ENCODE data around the gene INAVA. TPM values are rescaled to one million over a fixed set of nuclear protein-coding genes. Genes with fewer than 3 reads are reported as not detected.

The INAVA gene
- total and polyA plus RNA-seq, 2 of the 13 experiments (the other 11 are each of a cell fraction or from before 2014, with no cell fraction given) = 6.0 to 13.5 TPM

GRCh38 chr1:200899451-200899915 lies 4.8 kb downstream of the INAVA start (continued):
- TF ChIP-seq ZNF282 (IDR thresholded peaks at IDR 0.05; ENCODE audit: partially characterized antibody) = no peak
- no peak for TF ChIP-seq JARID2 (CRISPR knock-in tag; IDR thresholded peaks at IDR 0.05; ENCODE audit: insufficient replicate concordance)
- TF ChIP-seq ZNF672 (CRISPR knock-in tag; IDR thresholded peaks at IDR 0.05) = no peak
- TF ChIP-seq PHF21A (CRISPR knock-in tag; IDR thresholded peaks at IDR 0.05) = peak; percentile 71
- TF ChIP-seq ZNF644 (CRISPR knock-in tag; IDR thresholded peaks at IDR 0.05; ENCODE audit: low read depth) = no peak
- no peak for TF ChIP-seq DMTF1 (CRISPR knock-in tag; IDR thresholded peaks at IDR 0.05)
- TF ChIP-seq ATF7-NPFF (CRISPR knock-in tag; IDR thresholded peaks at IDR 0.05; ENCODE audit: low read depth) = no peak
- TF ChIP-seq ZNF264 (CRISPR knock-in tag; IDR thresholded peaks at IDR 0.05) = peak; percentile 42; the same call in 1 of the 2 replicates
- TF ChIP-seq ZSCAN5A (CRISPR knock-in tag; IDR thresholded peaks at IDR 0.05; ENCODE audit: borderline replicate concordance) = no peak
- no peak for TF ChIP-seq MNT (IDR thresholded peaks at IDR 0.05)
- no peak for TF ChIP-seq ZBTB38 (CRISPR knock-in tag; IDR thresholded peaks at IDR 0.05)
- peak; percentile 28; the same call in 1 of the 2 replicates for TF ChIP-seq ZNF350 (CRISPR knock-in tag; IDR thresholded peaks at IDR 0.05; ENCODE audit: borderline replicate concordance, low read depth)
- no peak for TF ChIP-seq DBP (CRISPR knock-in tag; IDR thresholded peaks at IDR 0.05; ENCODE audit: not compliant biosample characterization)
- TF ChIP-seq MAFG (CRISPR knock-in tag; IDR thresholded peaks at IDR 0.05) = no peak
- no peak for TF ChIP-seq MEF2D (CRISPR knock-in tag; IDR thresholded peaks at IDR 0.05)
- no peak for TF ChIP-seq ZNF430 (CRISPR knock-in tag; IDR thresholded peaks at IDR 0.05)
- TF ChIP-seq MBD4 (IDR thresholded peaks at IDR 0.05; ENCODE audit: borderline replicate concordance, low read length) = no peak
- peak; percentile 38 for TF ChIP-seq YEATS4 (CRISPR knock-in tag; IDR thresholded peaks at IDR 0.05; ENCODE audit: borderline replicate concordance)
- no peak for TF ChIP-seq MZF1 (CRISPR knock-in tag; IDR thresholded peaks at IDR 0.05; ENCODE audit: borderline replicate concordance)
- TF ChIP-seq FOXO4 (CRISPR knock-in tag; conservative IDR thresholded peaks at IDR 0.05) = no peak
- no peak for TF ChIP-seq CBFB (CRISPR knock-in tag; IDR thresholded peaks at IDR 0.05)
- no peak for TF ChIP-seq SIX4 (CRISPR knock-in tag; IDR thresholded peaks at IDR 0.05)
- TF ChIP-seq ZNF292 (CRISPR knock-in tag; IDR thresholded peaks at IDR 0.05; ENCODE audit: borderline replicate concordance, low read depth) = no peak
- TF ChIP-seq U2AF2 (IDR thresholded peaks at IDR 0.05; ENCODE audit: low read depth, low read length) = no peak
- TF ChIP-seq ZNF563 (CRISPR knock-in tag; IDR thresholded peaks at IDR 0.05) = no peak
